HG03378 (cell line): ENCODE results near the gene PCSK5.

Experiments used
- ATAC-seq: cut with Tn5 transposase; IDR thresholded peaks from one replicate; pipeline ENCODE4 v1.9.1; 2021; ENCODE audit warnings: mild to moderate bottlenecking, moderate library complexity; ENCODE audit not compliant: unreplicated experiment

Gene PCSK5

GRCh38 chr9:76221423-76221822 lies 330.9 kb downstream of the PCSK5 start:
- no peak for ATAC-seq

DNA sequence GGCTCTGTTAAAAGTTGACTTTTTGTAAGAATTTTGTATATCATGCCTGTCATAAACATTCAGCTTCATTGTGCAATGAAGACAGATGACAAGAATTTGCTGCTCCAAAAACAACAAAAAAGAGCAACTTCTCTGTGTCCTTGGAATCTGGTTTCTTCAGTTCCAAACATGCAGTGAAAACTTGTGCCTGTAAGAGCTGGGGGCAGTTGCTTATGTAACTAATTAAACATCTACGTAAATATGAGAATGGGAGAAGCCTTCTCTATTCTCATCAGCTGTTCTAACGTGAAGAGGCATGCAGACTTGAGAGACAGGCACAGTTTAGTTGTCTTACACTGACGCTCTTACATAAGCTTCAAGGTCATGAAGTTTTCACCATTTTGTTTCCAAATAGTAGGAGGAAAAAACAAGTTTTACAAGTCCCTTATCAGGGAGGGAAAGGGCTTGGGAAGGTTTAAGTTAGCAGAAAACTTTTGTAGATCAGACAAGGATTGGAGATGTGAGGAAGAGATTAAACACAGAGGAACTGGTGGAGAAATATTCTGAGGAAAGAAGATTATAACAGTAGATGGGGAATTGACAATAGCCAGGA lies 333.4 kb downstream of the PCSK5 start:
- ATAC-seq = no peak

DNA sequence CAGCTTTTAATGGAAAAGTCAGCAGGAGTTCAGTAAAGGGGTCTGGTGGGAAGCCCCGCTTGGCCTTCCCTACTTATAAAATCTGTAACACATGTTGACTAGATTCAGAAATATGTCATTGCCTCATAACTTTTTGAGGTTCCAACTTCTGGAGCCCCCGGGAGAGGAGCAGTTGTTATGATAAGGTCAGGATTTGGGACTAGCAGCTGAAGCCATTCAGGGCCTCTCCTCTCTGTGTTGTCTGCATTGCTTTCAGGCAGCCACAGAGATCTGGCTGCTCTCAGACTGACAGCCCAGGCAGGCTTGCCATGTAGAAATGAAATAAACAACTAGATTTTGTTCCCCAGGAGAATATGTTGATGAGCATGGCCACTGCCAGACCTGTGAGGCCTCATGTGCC lies 336.7 kb downstream of the PCSK5 start:
- no peak for ATAC-seq

DNA sequence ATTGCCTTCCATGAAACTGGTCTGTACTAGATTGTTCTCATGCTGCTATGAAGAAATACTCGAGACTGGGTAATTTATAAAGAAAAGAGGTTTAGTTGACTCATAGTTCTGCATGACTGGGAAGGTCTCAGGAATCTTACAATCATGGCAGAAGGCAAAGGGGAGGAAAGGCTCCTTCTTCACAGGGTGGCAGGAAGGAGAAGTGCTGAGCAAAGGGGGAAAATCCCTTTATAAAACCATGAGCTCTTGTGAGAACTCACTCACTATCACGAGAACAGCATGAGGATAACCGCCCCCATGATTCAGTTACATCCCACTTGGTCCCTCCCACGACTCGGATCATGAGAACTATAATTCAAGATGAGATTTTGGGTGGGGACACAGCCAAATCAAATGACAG lies 340.5 kb downstream of the PCSK5 start:
- ATAC-seq = no peak

GRCh38 chr9:76232861-76233489 lies 342.5 kb downstream of the PCSK5 start:
- ATAC-seq = no peak

- no peak for ATAC-seq
These were observed 350.1 kb downstream of the PCSK5 start for GRCh38 chr9:76240578-76240977.

DNA sequence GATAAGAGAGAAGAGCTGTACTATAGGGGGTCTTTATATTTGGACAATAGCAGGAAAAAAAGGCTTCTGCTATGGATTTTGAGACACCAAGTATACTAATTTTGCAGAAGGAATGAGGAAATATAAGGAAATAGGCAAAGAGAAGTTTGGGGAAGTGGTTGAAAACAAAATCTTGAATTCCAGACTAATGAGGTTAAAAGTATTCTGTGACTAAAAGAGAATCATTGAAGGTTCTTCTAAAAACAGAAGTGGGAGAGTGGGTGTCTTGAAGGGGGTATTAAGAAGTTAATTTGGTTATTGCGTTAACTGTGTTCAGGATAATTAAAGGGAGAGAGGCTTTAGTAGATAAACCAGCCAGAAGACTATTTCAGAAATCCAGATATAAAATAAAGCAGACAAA lies 355.0 kb downstream of the PCSK5 start:
- ATAC-seq = no peak

GRCh38 chr9:76246680-76247079 lies 356.2 kb downstream of the PCSK5 start:
- no peak for ATAC-seq

DNA sequence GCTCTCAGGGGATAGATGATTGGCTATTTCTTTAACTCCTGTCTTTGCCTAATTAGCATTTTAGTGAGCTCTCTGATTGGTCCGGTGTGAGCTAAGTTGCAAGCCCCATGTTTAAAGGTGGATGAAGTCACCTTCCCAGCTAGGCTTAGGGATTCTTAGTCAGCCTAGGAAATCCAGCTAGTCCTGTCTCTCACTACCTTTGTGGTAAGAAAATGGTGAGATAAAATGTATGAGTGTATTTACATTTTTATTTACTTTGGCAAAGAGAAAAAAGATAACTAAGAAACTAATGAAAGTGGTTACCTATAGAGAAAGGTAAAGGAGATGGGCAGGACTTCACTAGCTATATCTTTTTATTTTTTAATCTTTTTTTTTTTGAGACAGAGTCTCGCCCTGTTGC lies 357.0 kb downstream of the PCSK5 start:
- ATAC-seq = no peak

DNA sequence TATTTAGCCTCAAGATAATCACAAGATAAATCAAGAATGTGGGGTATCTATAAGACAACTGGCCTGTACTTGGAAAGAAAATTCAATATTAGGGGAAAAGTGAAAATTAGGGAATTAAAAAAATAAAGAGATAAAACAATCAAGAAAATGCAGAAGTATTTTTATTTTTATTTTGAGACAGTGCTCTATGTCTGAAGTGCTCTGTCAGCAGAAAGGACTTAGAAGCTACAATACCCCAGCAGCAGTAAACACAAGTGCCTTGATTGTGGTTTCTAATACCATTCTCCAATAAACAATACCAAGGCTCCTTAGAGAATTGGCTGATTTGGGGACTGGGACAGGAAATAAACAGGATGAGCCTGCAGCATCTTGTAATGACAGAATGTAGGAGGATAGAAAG lies 358.8 kb downstream of the PCSK5 start:
- no peak for ATAC-seq

GRCh38 chr9:76255781-76256455 lies 365.4 kb downstream of the PCSK5 start:
- no peak for ATAC-seq

GRCh38 chr9:76257311-76257710 lies 366.8 kb downstream of the PCSK5 start:
- no peak for ATAC-seq

GRCh38 chr9:76266649-76267283 lies 376.3 kb downstream of the PCSK5 start:
- ATAC-seq = no peak

GRCh38 chr9:76267284-76267652 lies 376.8 kb downstream of the PCSK5 start:
- no peak for ATAC-seq

GRCh38 chr9:76269789-76270188 lies 379.3 kb downstream of the PCSK5 start:
- no peak for ATAC-seq

GRCh38 chr9:76271755-76272154 lies 381.3 kb downstream of the PCSK5 start:
- no peak for ATAC-seq

GRCh38 chr9:76289042-76289441 lies 398.6 kb downstream of the PCSK5 start:
- no peak for ATAC-seq

GRCh38 chr9:76289703-76290102 lies 399.2 kb downstream of the PCSK5 start:
- ATAC-seq = no peak

- no peak for ATAC-seq
These were observed 400.1 kb downstream of the PCSK5 start for GRCh38 chr9:76290555-76290954.

DNA sequence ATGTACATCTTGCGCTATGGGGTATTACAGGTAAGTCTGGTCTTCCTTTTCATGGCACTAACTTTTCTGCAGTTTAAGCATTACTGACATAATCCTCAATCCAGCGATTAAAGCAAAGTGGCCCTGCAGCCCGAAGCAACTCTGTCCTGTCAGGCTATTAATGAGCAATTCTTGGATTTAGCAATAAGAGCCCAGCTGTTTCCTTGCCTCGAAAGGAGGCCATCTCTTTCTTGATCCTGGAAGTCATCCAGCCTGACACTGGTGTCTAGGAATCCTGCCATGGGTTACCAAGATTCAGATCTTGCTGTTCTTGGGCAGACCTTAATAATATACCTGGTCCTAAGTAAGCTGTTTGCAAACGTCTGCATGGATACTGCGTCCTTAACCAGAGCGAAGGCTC lies 401.8 kb downstream of the PCSK5 start:
- no peak for ATAC-seq

DNA sequence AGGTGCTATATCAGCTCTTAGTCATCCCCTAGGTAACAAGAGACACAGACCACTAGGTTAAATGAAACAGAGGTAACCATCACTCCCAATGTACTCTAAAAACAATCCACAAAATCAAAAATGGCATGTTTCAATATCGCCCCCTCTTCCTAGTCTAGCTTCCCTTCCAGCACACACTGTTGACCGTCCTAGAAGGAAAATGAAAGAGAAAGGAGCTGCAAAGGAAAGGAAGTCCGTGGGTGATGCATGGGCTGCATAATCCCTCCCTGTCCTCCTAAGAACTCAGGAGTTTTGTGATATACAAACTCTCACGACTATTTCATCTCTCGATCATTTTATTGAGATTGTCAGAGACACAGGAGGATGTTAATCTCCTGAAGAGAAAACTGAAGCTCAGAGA lies 402.2 kb downstream of the PCSK5 start:
- no peak for ATAC-seq

GRCh38 chr9:76294301-76294700 lies 403.8 kb downstream of the PCSK5 start:
- no peak for ATAC-seq
